Adrenal gland (tissue), 5 donors: Measurements from ENCODE around the gene HS3ST2.

Experiments
- POLR2A ChIP-seq, 2 donors: fragments of 450-650 bp; IDR thresholded peaks; one replicate each; pipeline ENCODE4 v1.6.1; 2017; ENCODE audit warnings: antibody characterized with exemption in 2 of 2, mild to moderate bottlenecking in 2 of 2, moderate library complexity in 1 of 2
- TF ChIP-seq, protein P1 (sequence below), 6 experiments: fragments of 450-650 bp in 4 of 6; fragments of 200-600 bp in 2 of 6; sonication (generic) in 1 of 6; IDR thresholded peaks; 1 replicate in 5 of 6; 2 replicates in 1 of 6; pipeline versions ENCODE4 v1.5.1 to v1.8.0; 2016 to 2021; ENCODE audit warnings: antibody characterized with exemption in 6 of 6, mild to moderate bottlenecking in 2 of 6, moderate library complexity in 1 of 6
- donor health status: DM: no; HTN: no; CAD: no.

- TF ChIP-seq, protein P1, sequence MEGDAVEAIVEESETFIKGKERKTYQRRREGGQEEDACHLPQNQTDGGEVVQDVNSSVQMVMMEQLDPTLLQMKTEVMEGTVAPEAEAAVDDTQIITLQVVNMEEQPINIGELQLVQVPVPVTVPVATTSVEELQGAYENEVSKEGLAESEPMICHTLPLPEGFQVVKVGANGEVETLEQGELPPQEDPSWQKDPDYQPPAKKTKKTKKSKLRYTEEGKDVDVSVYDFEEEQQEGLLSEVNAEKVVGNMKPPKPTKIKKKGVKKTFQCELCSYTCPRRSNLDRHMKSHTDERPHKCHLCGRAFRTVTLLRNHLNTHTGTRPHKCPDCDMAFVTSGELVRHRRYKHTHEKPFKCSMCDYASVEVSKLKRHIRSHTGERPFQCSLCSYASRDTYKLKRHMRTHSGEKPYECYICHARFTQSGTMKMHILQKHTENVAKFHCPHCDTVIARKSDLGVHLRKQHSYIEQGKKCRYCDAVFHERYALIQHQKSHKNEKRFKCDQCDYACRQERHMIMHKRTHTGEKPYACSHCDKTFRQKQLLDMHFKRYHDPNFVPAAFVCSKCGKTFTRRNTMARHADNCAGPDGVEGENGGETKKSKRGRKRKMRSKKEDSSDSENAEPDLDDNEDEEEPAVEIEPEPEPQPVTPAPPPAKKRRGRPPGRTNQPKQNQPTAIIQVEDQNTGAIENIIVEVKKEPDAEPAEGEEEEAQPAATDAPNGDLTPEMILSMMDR (IDR thresholded peaks at IDR 0.05) = no peak
- TF ChIP-seq POLR2A (IDR thresholded peaks at IDR 0.05) = no peak
Observed at GRCh38 chr16:22797551-22797950, 16.4 kb upstream of the HS3ST2 start.
